ENCODE measurements around the gene BACE2.
"Not testable (repeated sequence)": the region's sequence is repeated elsewhere in the genome, so short reads cannot be mapped to it uniquely, and the experiment has no call there.

The BACE2 gene

DNA sequence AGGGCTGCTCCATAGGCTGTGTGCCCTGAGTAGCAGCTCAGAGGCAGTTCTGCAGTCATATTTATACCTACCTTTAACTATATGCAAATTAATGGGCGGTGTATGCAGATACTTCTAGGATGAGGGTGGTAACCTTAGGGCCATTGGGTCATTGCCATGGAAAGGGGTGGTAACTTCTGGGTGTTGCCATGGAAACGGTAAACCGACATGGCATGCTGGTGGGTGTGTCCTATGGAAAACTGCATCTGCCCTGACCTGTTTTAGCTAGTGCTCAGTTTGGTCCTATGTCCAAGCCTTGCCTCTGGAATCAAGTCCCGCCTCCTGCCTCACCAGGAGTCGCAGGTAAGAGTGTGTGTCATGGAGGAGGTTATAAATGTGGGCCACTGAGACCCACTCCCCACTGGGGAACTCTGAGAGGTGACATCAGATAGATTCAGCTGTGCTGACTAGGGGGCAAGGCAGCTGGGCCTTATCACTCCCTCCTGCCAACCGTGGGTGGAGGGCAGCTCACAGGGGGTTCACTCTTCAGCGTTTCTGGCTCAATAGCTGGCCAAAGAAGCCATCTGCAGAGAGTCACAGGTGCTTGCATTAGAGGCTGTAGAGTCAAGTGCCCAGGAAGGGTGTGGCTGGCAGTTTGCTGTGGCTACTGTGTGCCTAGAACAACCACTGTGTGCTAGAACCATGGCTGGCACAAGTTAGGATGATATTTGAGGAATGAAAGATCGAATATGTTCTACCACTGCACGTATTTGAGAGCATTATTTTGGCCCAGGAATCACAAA, 19.0 kb downstream of the BACE2 start:
- peak in 2 of 3 experiments; percentile 14 for DNase-seq

- DNase-seq: peak in 1 of 3 experiments; percentile 83
Measured at GRCh38 chr21:41187537-41188025, 19.6 kb downstream of the BACE2 start.

DNA sequence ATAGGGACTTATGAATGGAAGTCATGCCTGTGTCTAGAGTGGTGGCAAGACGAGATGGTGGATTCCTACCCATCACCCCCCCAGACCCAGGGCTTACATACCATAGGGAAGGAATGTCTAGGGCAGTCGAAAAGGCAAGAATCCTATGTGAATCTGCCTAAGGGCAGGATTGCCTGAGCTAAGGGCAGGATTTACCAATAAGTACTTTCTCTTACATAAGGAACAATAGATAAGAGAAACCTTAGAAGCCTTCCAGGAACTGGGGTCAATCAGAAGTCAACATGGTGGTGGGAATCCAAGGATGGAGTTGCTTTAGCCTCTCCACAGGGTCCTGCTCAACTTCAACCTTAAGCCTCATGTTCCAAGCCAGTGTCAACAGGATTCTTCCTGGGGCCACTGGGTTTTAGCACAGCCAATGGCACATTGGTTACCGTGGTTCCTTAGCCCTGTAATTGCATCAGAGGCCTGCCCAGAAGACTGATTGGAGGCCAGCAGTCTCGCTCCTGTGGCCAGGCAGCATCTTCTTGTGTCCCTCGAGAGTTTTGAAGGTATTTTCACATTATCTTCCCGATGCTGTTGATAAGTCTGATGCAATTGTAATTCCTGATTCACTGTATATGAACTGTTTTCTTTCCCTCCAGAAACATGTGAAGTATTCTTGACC, 20.7 kb downstream of the BACE2 start:
- DNase-seq: no peak

- no peak for DNase-seq
Measured at GRCh38 chr21:41189150-41189745, 21.3 kb downstream of the BACE2 start.

GRCh38 chr21:41192552-41192951, 24.6 kb downstream of the BACE2 start:
- DNase-seq: not testable (repeated sequence)

DNA sequence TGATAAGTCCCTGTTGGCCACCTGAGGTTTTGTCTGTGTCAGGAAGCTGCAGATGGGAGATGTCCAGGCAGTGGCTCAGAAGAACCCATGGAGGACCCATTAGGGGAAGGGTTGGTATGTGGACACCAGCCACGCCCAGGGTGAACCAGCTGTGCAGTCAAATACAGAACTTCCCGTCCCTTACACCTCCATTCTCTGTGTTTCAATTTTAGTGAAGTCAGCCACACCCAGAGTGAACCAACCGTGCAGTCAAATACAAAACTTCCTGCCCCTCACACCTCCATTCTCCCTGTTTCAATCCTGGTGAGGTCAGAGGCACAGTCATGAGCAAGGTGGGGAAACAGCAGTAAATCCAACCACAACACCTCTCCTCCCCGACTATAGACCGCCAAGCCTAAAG, 27.4 kb downstream of the BACE2 start:
- no peak for DNase-seq

DNA sequence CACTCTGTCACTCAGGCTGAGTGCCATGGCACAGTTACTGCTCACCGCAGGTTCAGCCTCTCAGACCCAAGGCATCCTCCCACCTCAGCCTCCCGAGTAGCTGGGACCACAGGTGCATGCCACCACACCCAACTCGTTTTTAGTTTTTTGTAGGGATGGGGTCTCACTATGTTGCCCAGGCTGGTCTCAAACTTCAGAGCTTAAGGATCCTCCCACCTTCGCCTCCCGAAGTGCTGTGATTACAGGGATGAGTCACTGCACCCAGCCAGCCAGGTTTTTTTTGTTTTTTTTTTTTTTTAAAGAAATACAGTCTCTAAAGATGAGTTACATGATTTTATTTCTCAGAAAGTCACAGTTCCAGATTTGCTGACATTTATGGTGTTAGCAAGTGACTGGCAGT, 29.0 kb downstream of the BACE2 start:
- DNase-seq: no peak

- no peak for DNase-seq
Measured at GRCh38 chr21:41197582-41197981, 29.6 kb downstream of the BACE2 start.

DNA sequence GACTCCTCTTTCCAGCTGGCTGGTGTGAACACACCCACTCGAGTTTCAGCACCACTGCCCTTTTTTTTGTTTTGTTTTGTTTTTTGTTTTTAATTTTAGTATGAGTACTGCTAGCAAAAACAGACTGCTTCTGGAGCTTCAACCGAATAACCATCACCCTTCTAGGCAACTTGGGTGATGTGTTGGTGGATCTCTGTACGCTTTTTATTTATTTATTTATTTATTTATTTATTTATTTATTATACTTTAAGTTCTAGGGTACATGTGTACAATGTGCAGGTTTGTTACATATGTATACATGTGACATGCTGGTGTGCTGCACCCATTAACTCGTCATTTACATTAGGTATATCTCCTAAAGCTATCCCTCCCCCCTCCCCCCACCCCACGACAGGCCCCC, 30.7 kb downstream of the BACE2 start:
- DNase-seq: not testable (repeated sequence)

GRCh38 chr21:41199123-41199522, 31.2 kb downstream of the BACE2 start:
- no peak for DNase-seq

DNA sequence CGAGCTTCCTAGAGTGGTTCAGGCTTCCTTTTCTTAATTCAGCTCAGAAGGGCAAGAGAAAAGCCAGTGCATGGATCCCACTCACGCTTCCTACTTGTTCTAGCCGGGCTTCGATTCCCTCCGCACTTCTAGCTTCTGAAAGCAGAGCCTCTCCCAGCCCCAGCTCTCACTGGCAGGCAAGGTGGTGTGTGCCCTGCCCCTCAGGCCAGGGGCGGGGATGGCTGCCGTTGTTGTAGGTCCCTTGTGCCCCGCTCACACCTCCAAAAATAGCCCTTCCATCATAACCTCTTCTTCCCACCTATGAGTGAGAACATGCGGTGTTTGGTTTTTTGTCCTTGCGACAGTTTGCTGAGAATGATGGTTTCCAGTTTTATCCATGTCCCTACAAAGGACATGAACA, 31.6 kb downstream of the BACE2 start:
- no peak for DNase-seq

GRCh38 chr21:41201385-41201784, 33.4 kb downstream of the BACE2 start:
- DNase-seq: no peak

DNA sequence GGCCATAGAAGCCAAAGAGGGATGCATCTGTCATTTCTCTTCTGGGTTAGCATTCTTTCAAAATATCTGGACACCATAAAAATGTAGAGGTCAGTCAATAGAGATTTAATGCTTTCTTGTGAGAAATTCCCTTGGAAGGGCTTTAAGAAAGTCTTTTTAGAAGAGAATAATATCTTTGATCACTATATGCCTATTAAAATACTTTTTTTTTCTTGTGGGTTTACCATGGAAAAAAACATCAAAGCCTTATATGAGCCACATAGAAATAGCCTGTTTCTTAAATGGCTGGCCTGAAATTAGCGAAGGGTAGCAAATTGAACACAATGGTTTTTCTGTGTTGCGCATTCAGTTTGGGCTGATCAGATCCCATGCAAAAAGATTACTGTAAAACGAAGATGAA, 36.8 kb downstream of the BACE2 start:
- no peak for DNase-seq

DNA sequence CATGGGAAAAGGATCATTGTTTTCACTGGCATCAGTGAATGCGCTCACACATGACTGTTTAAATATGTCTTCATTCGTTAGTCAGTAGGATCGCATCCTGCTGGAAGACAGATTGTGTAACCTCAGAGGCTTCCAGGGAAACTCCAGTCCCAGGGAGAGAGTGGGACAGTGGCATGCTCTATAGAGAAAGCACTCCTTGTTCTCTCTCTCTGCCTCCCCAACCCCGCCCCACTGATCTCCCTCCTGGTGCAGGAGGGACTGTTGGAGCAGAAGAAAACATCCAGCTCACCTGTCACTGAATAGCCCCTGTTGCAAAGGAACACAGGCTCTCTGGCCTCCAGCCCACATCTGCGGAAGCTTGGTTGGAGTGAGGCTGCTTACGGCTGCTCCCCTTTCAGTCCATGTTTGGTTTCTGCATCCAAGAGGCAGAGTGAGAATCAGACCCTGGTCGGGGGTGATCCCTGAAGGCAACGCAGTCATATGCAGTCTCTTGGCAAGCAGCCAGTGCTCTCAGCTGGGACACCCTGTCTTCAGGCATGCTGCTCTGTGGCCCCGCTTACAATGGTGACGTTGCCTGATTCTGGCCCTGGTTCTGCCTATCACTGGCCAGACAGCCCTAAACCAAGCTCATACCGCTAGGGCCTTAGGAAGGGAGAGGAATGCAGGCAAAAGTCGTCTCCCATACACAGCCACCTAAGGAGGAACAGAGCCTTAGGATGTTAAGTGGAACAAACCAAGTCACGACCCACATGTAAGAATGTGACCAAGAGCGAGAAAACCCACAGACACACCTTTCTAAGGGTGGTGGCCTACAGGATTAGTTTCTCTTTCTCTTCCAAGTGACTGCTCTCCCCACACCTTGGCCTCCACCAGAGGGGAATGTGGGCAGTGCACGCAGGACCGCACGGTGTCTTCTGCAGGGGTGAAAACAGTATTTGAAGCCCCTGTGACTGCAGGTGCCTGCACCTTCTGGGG, 39.7 kb downstream of the BACE2 start:
- DNase-seq: peak in 1 of 3 experiments; percentile 32

GRCh38 chr21:41208376-41208763, 40.4 kb downstream of the BACE2 start:
- no peak for DNase-seq

DNA sequence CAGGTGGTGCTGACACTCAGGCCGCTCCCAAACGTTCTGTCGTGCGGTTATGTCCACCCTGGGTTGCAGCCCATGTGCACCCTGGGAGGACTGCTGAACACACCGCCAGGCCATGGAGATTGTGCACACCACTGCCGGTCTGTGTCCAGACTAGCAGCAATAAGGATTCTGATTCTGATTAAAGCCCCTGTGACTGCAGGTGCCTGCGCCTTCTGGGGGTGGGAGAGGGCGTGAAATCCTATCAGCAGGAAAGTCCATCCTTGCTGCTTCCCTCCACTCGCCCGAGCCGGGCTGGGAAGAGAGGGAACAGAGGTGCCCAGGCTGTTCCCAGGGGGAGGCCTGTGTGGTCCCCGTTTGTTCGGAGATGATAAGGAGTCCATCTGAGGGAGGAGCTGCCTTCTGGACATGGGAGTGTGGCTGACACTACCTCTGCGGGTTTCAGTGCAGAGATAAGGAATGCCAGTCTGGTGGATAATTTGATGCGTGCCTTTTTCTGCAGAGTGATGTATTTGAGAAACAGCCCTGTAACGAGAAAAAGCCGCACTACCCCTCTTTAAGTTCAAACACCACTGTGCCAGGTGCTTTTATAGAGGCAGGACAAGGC, 41.2 kb downstream of the BACE2 start:
- DNase-seq: no peak

DNA sequence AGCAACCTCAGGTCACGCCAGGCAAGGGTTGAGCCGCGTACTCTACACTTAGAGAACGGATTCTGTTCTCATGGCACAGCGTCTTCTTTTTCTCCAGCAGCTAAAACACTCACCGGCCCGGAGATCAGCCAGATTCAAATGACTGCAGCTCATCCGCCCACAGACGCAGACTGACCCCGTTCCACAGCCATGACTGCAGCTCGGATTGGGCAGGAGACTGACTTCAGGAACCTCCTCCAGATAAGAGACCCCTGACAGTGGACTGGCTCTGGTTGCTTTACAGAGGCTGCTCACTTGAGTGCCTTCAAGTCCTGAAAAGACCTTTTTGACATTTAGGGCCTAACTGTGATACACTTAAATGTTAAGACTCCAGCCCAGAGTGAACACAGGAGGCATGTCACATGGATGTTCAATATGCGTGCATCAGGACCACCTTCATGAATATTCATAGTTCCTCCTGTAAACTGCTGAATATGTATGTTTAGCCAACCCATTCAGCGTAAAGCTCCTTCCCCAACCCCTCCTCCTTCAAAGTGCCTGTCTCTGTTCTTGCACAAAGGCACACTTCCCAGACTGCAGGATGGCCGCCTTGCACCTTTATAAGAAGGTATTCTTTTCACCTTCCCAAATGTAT, 42.6 kb downstream of the BACE2 start:
- DNase-seq: no peak

GRCh38 chr21:41211060-41211805, 43.3 kb downstream of the BACE2 start:
- DNase-seq: peak in 1 of 3 experiments; percentile 54

DNA sequence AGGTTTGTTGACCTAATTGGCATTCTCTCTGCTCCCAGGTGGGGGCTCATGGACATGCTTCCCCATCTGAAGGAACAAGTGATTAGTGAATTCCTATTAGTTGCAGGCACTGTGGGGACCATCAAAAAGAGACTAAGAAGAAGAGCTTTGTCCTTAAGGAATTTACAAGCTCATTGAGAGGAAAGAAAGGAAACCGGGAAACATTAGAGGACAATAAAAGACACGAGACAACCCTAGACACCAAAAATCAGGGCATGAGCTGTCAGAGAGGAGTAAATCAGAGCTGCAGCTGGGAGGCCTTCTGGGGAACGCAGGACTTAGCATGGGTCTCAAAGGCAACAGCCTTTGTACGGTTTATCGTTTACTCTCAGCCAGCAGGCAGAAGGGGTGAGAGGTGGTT, 45.1 kb downstream of the BACE2 start:
- DNase-seq: no peak

GRCh38 chr21:41215856-41216408, 48.0 kb downstream of the BACE2 start:
- DNase-seq: no peak

DNA sequence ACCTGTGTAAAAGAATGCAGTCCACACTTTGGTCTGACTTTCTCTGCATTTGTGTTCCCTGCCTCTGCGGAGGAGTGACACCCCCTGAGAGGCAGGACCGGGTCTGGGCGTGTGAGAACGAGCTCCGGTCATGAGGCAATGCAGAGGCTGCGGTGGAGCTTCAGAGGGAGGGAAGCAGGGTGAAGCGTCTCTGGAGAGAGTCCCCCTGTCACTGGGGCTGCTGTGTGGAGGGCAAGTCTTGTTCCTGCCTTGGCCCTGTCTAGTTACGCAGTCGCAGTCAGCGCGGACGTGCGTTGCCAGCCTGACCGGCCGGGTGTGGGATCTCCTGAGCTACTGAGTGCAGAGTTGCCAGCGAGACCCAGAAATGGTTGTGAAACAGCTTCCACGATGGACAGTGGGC, 48.5 kb downstream of the BACE2 start:
- DNase-seq: no peak

Measured in NCI-H1417 (cell line).